ENCODE measurements around the gene CNTRL.

CNTRL gene

GRCh38 chr9:121214005-121214404 lies 139.2 kb downstream of the CNTRL start:
- Histone ChIP-seq H3K9me2 (replicated peaks; ENCODE audit: control insufficient read depth, low read length) (no peaks in the 10 kb centered on the region), H3K4me1 (ENCODE audit: control insufficient read depth, low read length) (peaks cover 23% of the 10 kb centered on the region), H3F3A (ENCODE audit: control insufficient read depth, insufficient read depth) (peaks cover 5% of the 10 kb centered on the region; the same call in 1 of the 2 replicates), H3K36me3 (ENCODE audit: control insufficient read depth, low read length) (peaks cover 7% of the 10 kb centered on the region), H3K4me3 (ENCODE audit: low read length) (no peak overlapping the region), H3K9me3 (ENCODE audit: control insufficient read depth, insufficient read depth, low read length) (no peaks in the 10 kb centered on the region), H3K27me3 (ENCODE audit: control insufficient read depth, low read length) (no peaks in the 10 kb centered on the region), H3K27ac (ENCODE audit: low read depth, low read length) (no peak overlapping the region), H3K4me2 (ENCODE audit: low read length) (no peak overlapping the region), H3K79me2 (ENCODE audit: control insufficient read depth, low read length) (no peaks in the 10 kb centered on the region), H4K20me1 (ENCODE audit: control insufficient read depth, insufficient read depth, low read depth, low read length) (no peaks in the 10 kb centered on the region)
- no peak for TF ChIP-seq CTCF (IDR thresholded peaks at IDR 0.05; ENCODE audit: low read depth, low read length, poor library complexity, severe bottlenecking)
- no peak for TF ChIP-seq EZH2phosphoT487 (IDR thresholded peaks at IDR 0.05; ENCODE audit: borderline replicate concordance, low read length)

GRCh38 chr9:121216271-121216805 lies 141.6 kb downstream of the CNTRL start:
- no peaks in the 10 kb centered on the region for H3K9me3 ChIP-seq (ENCODE audit: control insufficient read depth, insufficient read depth, low read length)
- no peak overlapping the region for H3K4me2 ChIP-seq (ENCODE audit: low read length)
- TF ChIP-seq EZH2phosphoT487 (IDR thresholded peaks at IDR 0.05; ENCODE audit: borderline replicate concordance, low read length) (no peak), CTCF (IDR thresholded peaks at IDR 0.05; ENCODE audit: low read depth, low read length, poor library complexity, severe bottlenecking) (no peak)
- peaks cover 3% of the 10 kb centered on the region for H3K36me3 ChIP-seq (ENCODE audit: control insufficient read depth, low read length)
- H3K9me2 ChIP-seq (replicated peaks; ENCODE audit: control insufficient read depth, low read length): no peaks in the 10 kb centered on the region
- H3K79me2 ChIP-seq (ENCODE audit: control insufficient read depth, low read length): no peaks in the 10 kb centered on the region
- no peaks in the 10 kb centered on the region for H4K20me1 ChIP-seq (ENCODE audit: control insufficient read depth, insufficient read depth, low read depth, low read length)
- no peak overlapping the region for H3K27ac ChIP-seq (ENCODE audit: low read depth, low read length)
- H3K4me3 ChIP-seq (ENCODE audit: low read length): no peak overlapping the region
- peaks cover 20% of the 10 kb centered on the region for H3K4me1 ChIP-seq (ENCODE audit: control insufficient read depth, low read length)
- H3K27me3 ChIP-seq (ENCODE audit: control insufficient read depth, low read length): no peaks in the 10 kb centered on the region
- no peaks in the 10 kb centered on the region for H3F3A ChIP-seq (ENCODE audit: control insufficient read depth, insufficient read depth)

- Histone ChIP-seq H3F3A (ENCODE audit: control insufficient read depth, insufficient read depth) (no peaks in the 10 kb centered on the region), H3K27ac (ENCODE audit: low read depth, low read length) (no peak overlapping the region), H3K4me1 (ENCODE audit: control insufficient read depth, low read length) (peaks cover 12% of the 10 kb centered on the region), H3K36me3 (ENCODE audit: control insufficient read depth, low read length) (peaks cover 3% of the 10 kb centered on the region), H3K9me2 (replicated peaks; ENCODE audit: control insufficient read depth, low read length) (no peaks in the 10 kb centered on the region), H3K9me3 (ENCODE audit: control insufficient read depth, insufficient read depth, low read length) (no peaks in the 10 kb centered on the region), H3K79me2 (ENCODE audit: control insufficient read depth, low read length) (no peaks in the 10 kb centered on the region), H3K4me3 (ENCODE audit: low read length) (no peak overlapping the region), H3K27me3 (ENCODE audit: control insufficient read depth, low read length) (no peaks in the 10 kb centered on the region), H3K4me2 (ENCODE audit: low read length) (no peak overlapping the region), H4K20me1 (ENCODE audit: control insufficient read depth, insufficient read depth, low read depth, low read length) (no peaks in the 10 kb centered on the region)
- TF ChIP-seq EZH2phosphoT487 (IDR thresholded peaks at IDR 0.05; ENCODE audit: borderline replicate concordance, low read length) (no peak), CTCF (IDR thresholded peaks at IDR 0.05; ENCODE audit: low read depth, low read length, poor library complexity, severe bottlenecking) (no peak)
Measured at GRCh38 chr9:121217609-121218292, 143.0 kb downstream of the CNTRL start.
